ENCODE results near the gene CSGALNACT2.
A peak's percentile ranks its signal among the peaks of the same experiment; 100 is the strongest.

CSGALNACT2 gene

DNA sequence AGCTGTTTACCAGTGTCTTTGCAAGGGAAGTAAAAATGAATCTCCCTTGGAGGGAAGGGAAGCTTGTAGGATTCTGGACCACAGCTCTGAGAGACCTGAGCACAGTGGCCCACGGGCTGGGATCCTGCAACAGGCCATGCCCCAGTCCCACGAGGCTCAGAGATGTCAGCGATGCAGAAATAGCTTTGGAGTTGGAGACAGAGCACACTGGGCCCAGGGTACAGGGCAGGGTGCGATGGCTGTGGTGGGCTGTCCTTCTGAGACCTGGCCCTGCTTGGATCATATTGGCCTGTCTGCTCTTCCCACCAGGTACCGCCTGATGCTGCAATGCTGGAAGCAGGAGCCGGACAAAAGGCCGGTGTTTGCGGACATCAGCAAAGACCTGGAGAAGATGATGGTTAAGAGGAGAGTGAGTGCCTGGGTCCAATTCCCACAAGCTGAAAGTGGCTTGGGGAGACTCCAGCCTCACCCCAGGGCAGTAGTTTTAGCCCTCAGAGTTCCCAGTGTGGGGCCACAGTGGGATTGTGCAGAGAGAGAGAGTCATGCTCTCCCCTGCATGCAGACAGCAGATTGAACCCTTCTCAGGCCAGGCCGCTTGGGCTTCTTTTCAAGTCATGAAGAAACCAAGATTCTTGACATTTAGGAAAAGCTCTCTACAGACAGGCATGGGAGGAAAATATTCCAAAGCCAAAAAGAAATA lies 13.5 kb upstream of the CSGALNACT2 start:
- no peak for DNase-seq

DNA sequence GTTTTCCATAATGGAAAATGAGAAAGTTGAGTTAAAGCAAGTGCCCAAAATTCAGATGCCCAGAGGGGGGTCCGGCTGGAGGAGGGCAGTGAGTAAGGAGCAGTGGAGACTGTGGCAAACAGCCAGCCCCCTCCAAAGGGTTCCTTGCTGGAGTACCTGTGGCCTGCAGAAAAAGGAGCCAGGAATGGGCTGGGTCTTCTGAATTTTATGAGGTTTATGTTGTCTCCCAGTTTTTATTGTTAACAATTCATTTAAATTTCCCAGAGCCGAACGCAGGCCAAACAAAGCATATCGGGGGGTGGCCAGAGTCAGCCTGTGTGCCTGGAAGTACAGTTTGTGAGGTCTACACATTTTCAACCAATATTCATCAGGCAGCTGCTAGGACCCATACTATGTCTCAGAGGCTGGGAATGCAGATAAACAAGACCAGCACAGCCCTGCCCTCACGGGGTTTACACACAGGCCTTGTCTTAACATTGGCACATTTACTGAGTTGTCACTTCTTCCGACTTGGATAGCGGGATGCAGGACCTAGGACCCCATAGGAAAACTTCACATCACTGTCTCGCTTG lies 12.9 kb upstream of the CSGALNACT2 start:
- DNase-seq = no peak

DNA sequence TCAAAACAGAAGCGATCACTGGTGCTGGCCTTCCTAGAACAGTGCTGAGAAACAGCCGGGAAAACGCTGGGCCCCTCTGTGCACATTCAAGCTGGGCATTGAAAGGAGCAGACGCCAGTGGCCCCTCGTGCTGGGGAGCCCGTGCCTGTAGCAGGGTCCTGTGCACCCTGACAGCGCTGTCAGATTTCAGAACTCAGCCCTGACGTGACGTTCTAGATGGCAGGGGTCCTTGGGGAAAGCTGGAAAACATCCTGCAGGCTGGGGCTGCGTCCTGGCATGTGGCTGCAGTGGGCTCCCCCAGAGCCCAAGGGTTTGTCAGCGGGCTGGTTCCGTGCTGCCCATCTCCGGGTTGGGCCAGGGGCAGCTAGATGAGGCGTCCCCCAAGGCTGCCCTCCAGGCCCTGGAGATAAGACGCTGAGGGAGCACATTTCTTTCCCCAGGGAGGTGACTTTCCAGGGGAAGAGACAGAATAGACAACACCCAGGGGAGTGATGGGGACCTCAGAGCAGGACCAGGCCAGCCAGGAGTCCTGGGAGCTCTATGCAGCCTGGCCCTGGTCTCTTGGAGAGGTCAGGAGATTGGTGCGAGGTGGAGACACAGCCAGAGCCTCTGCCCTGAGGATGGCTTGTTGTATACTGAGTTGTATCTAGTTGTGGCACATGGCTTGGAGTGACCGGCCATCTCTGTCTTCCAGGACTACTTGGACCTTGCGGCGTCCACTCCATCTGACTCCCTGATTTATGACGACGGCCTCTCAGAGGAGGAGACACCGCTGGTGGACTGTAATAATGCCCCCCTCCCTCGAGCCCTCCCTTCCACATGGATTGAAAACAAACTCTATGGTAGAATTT lies 12.1 kb upstream of the CSGALNACT2 start:
- no peak for DNase-seq

DNA sequence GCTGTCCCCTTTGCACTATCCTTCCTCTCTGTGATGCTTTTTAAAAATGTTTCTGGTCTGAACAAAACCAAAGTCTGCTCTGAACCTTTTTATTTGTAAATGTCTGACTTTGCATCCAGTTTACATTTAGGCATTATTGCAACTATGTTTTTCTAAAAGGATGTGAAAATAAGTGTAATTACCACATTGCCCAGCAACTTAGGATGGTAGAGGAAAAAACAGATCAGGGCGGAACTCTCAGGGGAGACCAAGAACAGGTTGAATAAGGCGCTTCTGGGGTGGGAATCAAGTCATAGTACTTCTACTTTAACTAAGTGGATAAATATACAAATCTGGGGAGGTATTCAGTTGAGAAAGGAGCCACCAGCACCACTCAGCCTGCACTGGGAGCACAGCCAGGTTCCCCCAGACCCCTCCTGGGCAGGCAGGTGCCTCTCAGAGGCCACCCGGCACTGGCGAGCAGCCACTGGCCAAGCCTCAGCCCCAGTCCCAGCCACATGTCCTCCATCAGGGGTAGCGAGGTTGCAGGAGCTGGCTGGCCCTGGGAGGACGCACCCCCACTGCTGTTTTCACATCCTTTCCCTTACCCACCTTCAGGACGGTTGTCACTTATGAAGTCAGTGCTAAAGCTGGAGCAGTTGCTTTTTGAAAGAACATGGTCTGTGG lies 11.4 kb upstream of the CSGALNACT2 start:
- no peak for DNase-seq

DNA sequence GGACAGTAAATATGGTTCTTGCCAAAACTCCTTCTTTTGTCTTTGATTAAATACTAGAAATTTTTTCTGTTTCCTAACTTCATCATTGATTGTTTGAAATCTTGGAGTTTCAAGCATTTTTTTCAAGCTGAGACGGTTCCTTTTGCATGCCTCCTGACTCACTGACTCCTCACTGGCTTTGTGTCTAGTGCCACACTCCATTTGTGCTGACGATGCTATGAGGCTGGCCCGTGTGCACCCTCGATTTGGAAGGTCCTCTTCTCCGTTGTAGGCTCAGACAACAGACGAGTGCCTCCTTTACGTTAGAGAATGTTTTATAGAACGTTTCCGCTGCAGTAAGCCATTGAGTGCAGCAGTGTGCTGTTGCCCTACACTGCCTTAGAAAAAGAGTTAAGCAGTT lies 10.8 kb upstream of the CSGALNACT2 start:
- DNase-seq = no peak

DNA sequence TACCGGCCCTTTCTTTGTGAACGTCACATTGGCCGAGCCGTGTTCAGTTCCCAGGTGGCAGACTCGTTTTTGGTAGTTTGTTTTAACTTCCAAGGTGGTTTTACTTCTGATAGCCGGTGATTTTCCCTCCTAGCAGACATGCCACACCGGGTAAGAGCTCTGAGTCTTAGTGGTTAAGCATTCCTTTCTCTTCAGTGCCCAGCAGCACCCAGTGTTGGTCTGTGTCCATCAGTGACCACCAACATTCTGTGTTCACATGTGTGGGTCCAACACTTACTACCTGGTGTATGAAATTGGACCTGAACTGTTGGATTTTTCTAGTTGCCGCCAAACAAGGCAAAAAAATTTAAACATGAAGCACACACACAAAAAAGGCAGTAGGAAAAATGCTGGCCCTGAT lies 9.9 kb upstream of the CSGALNACT2 start:
- DNase-seq = no peak

DNA sequence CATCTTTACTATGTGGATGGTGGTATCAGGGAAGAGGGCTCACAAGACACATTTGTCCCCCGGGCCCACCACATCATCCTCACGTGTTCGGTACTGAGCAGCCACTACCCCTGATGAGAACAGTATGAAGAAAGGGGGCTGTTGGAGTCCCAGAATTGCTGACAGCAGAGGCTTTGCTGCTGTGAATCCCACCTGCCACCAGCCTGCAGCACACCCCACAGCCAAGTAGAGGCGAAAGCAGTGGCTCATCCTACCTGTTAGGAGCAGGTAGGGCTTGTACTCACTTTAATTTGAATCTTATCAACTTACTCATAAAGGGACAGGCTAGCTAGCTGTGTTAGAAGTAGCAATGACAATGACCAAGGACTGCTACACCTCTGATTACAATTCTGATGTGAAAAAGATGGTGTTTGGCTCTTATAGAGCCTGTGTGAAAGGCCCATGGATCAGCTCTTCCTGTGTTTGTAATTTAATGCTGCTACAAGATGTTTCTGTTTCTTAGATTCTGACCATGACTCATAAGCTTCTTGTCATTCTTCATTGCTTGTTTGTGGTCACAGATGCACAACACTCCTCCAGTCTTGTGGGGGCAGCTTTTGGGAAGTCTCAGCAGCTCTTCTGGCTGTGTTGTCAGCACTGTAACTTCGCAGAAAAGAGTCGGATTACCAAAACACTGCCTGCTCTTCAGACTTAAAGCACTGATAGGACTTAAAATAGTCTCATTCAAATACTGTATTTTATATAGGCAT lies 9.1 kb upstream of the CSGALNACT2 start:
- peak; percentile 54 for DNase-seq

DNA sequence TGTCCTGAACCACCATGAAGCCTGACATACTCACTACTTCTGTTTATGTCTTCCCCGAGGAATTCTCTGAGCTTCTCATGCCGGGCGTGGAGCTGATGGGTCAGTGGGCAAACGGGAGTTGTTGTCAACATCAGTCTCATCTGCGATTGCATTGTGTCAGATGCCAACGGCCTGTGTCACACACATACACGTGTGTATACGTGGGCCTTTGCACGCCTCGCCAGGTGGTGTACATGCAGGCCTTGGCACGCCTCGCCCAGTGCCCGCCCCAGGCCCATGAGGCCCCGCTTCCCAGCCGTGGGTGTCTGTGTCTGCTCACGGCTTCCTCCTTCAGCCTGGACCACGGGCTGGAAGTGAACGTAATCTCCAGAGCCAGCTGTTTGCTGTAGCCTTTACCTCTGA lies 7.5 kb upstream of the CSGALNACT2 start:
- DNase-seq = no peak

DNA sequence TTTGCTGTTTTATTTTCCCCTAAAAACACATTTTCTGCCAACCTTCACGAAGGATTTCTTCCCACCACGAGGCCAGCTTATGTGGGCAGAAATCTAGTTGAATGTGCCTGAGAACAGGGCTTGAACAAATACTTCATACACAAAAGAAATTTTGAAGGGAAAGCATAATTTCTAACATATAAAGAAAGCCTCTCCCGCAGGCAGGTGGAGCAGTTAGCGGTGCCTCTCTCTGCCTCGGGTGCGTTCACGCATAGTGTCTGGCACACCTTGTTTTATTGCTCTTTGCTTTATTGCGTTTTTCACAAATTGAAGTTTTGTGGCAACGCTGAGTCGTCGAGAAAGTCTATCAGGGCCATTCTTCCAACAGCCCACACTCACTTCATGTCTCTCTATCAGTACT lies 7.0 kb upstream of the CSGALNACT2 start:
- no peak for DNase-seq

DNA sequence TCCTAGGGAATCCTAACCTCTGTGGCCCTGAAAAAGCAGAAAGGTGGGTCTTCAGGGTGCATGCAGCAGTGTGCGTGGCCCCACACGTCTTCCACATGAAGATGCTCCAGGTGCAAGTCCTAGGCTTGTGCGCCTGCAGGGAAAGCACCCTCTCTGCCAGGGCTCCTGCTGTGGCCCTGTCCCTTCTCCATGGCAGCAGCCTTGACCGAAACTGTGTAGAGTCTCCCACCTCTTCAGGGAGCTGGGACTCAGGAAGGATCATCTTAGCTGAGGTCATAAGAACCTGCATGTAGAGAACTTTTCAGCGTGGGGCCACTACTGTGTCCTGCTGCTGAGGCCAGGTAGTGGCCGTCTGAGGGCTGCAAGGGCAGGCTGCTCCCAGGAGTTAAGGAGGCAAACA lies 6.3 kb upstream of the CSGALNACT2 start:
- no peak for DNase-seq

DNA sequence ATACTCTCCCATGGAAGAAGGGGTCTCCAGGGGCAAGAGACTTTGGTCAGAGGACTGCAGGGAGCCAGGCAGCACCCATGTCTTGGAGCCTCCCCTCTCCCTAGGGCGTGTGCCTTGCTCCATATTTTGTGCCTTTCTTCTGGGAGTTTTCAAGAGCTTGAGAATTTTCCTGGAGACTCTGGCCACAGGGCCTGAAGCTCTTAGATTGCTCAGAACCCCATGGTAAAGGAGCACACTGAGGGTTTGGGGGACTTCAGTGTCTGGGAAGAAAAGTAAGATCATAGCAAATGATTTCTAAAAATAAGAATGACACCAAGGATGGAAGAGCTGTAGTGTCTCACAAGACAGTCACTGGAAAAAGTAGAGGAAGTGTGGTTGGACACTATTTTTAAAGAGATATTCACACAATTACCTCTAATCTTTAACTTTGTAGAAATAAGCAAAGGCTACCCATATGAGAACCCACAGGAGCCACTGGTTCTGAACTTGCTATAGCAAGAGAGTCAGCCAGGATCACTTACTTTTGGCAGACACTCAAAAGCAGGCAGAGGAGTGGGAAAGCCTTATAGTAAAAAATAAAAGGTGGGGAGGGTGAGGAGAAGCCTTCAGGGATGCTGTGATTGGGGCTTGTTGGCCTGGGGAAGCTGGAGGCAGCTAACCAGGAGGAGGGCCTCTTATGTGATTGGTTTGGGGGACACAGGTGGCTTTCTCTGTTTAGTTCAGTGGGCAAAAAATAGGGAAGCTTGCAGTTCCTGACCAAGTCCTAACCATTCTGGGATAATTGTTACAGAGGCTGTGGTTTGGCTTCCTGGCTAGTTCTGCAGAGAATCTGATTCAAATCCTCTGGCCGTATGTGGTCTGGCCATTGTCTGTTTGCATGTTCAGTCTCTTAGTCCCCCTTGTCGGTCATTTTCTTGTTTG lies 5.1 kb upstream of the CSGALNACT2 start:
- DNase-seq = no peak

DNA sequence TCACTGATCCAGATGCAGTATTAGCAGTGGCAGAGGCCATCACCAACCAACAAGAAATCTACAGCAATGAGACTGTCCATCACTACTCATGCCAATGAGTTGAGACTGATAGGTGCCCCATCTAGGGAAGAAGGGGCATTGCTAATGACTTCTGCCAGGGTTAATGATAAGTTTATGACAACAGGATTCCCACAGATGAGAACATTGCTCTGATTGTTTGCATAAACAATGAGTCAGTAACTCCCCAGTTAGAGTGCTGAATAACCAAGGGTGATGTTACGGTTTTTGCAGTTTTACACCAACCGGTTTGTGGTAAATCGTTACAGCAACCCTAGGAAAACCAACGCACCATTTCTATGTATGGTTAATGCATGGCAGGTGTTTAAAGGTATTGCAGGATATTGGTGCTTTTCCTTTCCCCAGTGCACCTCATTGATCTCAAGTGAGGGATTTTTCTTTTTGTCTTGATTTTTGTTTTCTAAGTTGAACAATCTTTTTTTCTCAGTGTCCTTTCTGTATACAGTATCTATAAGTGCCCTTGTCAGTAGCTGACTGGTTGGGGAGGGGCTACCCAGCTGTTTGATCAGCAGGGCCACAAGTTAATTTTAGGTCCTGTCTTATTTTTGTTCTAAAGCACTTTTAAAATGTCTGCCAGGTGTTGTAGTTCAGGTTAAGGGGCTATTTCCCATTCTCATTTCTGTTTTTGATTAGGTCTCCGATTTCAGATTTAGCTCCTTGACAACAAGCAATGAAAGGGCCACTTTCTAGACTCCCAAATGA lies 3.9 kb upstream of the CSGALNACT2 start:
- DNase-seq = no peak

DNA sequence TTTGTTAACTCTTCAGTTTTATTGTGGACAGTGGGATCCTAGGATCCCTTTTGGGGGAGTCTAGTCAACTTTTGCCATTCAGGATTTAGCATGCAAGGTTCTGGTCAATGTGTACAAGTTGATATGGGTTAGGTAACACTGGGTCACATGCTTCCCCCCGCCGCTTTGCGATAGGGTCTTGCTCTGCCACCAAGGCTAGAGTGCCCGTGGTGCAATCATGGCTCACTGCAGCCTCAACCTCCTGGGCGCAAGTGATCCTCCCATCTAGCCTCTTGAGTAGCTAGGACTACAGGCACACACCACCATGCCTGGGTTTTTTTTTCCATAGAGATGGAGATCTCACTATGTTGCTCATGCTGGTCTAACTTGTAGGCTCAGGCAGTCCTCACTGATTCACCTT lies 3.2 kb upstream of the CSGALNACT2 start:
- no peak for DNase-seq

DNA sequence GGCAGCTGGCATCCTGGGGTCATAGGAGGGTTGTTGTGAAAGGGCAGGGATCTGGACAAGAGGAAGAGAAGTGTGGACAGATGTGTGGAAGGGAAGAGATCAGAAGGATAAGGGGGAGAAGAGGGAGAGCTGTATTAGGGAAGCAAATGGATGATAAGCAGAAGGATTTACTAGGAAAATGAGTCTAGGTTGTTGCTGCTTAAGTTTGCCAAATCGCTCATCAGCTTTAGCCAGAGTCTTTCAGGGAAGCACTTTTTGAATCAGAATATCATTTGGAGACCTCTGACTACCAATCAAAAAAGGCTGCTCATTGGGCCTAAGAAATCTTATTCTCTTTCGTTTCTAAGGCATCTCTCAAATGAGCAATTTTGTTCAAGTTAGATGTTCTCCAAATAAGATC lies 2.6 kb upstream of the CSGALNACT2 start:
- no peak for DNase-seq

DNA sequence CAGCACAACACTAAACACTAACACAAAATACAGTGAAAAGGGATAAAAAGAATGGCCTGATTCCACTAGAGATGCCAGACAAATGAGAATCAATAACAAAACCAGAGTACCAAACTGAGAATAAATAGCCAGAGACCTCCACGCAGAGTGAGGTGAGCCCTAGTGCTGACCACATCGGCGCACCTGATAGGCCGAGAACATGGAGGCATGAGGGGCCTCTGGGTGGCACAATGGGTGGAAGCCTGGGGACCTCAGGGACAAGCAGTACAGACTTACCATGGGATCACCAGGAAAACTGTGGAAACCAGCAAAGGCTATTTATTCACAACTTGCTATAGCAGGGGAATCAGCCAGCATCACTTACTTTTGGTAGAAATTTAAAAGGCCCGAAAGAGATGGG lies 1.8 kb upstream of the CSGALNACT2 start:
- DNase-seq = no peak

DNA sequence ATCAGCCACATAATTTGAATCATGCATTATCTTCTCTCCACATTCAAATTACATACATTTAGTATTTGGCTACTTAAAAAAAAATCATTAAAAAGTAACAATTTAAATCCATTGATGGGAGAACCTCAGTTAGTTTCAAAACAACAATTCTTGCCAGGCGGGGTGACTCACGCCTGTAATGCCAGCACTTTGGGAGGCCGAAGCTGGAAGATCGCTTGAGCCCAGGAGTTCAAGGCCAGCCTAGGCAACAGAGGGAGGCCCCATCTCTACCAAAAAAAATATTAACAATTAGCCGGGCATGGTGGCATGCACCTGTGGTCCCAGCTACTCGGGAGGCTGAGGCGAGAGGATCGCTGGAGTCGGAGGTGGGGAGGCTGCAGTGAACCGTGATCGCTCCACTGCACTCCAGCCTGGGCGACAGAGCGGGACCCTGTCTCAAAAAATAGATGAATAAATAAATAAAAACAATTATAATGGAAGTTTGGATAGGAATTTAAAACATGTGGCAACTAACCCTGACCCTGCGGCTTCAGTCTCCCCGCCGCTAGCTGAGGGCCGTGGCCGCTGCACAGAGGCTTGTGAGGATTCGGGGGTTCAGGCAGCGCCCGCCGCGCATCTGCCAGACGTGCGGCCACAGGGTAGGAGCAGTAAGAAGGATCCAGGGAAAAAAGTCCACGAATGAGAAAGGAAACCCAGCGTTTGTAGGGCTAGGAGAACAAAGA lies 1.1 kb upstream of the CSGALNACT2 start:
- DNase-seq = no peak

DNA sequence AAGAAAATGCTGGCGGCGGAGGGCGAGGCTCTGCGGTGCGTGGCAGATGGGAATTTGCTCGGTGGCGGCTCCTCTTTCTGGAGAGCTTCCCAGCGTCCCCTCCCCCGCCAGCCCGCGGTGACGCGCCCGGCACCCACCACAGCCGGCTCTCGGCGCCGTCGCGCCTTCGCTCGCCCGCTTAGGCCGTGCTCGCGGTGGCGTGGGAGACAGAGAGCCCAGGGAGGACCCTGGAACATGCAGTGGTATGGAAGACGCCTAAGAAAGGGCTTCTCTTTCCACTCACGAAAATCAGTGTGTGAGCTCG lies 576 bp upstream of the CSGALNACT2 start:
- DNase-seq = peak; percentile 25

DNA sequence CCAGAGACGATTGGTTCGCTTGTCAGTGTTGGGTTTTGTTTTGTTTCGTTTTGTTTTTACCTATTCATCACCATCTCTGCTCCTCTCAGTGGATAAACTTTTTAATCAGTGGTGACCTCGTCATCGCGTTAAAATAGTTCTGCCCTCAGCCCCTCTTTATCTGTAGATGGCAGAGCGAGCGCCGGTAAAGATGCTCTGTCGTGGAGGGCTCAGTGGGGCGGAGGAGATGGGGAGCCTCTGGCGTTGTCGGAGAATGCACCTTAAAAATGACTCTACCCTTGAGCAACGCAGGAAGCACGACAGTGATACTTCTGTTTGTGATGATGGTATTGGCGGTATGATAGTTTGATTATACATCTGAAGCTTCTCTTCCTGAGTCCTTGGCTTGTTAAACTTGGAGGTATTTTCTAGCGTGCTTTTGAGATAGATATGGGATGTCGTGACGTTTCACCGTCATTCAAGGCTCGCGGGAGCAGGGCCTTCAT lies 554 bp downstream of the CSGALNACT2 start:
- peak; percentile 63 for DNase-seq

DNA sequence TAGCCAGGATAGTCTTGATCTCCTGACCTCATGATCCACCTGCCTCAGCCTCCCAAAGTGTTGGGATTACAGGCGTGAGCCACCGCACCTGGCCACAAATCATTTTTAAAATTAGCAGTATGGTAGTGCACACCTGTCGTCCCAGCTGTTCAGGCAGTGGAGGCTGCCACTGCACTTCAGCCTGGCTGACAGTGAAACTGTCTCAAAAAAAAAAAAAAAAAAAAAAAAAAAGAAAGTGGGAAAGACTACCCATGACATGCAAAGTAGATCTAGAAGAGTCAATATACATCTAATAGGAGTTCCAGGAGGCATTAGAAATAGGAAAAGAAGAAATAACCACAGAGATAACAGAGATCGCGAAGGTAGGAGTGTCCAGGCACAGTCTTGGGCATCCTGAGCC lies 3.2 kb downstream of the CSGALNACT2 start:
- no peak for DNase-seq

DNA sequence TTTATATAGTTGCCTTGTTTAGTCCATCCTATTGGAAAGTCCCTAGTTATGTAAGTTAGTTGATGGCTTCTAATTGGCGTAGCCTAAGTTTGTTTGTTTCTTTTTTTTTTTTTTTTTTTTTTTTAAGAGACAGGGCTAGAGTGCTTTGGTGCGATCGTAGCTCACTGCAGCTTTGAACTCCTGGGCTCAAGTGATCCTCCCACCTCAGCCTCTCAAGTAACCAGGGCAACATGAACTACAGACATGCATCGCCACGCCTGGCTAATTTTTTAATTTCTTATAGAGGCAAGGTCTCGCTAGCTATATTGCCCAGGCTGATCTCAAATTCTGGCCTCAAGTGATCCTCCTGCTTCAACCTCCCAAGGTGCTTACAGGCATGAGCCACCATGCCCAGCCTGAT lies 7.1 kb downstream of the CSGALNACT2 start:
- DNase-seq = no peak
